HG03039 (cell line): ENCODE data around the gene TTC9.

ENCODE experiments used
- ATAC-seq: cut with Tn5 transposase; IDR thresholded peaks from one replicate; pipeline ENCODE4 v1.9.1; 2021; ENCODE audit warnings: mild to moderate bottlenecking, moderate library complexity; ENCODE audit not compliant: unreplicated experiment

TTC9 gene

DNA sequence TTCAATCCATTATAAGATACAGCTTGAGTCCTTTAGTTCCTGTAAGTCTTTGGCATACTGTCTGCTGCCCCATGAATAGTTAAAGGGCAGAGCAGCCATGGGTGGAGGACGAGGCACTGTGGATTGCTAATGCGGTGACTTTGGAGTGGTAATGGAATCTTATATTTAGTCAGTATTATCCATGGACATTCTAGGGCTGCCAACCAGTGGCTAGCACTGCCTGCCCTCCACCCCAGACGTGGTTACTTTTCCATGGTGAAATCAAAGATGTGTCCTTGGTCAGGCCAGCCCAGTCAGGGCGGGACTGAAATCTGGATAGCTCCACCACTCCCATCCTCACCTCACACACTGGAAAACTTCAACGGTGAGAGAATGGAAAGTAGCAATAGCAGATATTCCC lies 2.3 kb downstream of the TTC9 start:
- no peak for ATAC-seq

DNA sequence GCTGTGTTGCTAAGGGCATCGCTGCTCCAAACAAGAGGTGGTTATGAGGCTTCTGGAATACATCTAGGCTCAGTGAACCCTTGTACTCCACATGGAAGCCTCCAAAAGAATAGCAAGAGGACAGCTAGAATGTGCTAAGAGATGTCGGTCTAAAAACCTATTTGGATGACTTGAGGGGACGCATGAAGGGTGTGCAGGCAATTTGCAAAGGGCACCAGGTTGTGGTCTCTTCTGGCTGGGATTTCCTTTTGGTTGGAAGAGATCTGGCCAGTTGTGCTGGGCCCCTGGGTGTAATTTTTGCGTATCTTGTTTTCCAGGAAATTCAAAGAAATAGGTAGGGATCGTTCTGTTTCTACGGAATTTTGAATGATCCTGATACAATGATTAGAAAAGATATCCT lies 4.2 kb downstream of the TTC9 start:
- no peak for ATAC-seq

DNA sequence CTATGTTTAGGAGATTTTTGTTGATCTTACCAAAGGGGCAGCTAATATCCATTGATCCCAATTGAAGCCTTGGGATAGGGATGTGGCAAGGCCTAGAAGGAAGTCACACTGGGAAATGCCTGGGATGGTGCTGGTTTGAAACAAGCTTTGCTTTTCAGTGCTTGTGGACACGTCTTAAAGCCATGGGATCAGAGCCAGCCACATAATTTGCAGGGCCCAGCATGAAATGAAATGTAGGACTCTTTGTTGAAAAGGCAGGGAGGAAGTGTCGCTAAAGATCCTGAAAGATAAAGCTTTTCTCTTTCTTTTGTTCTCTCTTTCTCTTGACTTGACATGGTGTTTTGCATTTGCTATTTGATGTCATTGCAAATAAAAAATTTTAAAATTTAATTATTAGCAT lies 5.0 kb downstream of the TTC9 start:
- ATAC-seq, result no peak

DNA sequence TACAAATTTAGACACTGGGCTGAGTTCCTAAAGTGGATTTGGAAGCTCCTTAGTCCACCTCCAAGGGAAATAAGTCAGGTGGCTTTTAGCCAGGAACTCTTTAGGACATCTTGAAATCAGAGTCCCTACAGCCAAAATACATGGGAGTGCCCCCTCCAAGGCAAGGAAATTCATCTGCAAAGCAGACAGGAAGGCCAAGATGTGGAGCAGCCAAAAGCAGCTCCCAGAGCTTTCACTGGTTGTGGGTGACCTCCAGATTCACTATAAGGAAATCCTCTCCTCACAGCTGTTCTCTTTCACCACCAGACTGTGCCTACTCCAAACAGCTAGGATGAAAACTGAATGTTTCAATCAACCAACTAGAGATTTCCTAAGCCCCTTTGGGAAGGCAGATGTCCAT lies 6.6 kb downstream of the TTC9 start:
- ATAC-seq, result no peak

DNA sequence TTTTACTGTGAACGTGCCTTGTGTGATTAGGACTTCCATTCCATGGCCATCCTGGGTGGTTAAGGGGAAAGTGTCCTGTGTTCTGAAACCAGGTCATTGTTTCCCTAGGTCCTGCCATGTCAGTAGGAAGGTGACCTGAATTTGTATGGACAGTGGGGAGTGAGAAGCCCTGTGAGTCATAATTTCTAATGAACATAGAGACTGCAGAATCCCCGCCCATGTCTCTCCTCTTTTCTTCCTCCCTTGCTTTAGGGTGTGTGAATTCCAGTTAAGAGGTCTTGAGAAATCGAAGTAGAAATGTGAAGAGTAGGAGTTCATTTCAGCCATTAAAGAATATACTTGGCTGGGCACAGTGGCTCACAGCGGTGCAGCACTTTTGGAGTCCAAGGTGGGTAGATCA lies 8.1 kb downstream of the TTC9 start:
- ATAC-seq, result no peak

DNA sequence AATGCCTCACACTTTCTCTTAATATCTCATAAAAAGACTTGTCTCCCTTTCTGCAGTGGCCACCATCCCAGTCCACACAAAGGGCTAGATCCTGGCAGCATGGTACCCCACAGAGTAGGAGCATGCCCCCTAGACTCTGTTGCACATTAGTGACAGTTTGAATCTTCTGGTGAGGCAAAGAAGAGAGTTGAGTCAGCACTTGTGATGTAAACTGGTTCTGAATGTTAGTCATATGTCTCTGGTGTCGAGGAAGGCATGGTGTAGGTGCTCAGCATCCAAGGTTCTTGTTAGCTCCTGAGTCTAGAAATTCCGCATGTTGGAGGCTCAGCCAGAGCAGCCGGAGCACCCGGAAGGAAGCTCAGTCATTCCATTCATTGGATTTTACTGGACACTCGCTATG lies 9.8 kb downstream of the TTC9 start:
- ATAC-seq, result no peak

DNA sequence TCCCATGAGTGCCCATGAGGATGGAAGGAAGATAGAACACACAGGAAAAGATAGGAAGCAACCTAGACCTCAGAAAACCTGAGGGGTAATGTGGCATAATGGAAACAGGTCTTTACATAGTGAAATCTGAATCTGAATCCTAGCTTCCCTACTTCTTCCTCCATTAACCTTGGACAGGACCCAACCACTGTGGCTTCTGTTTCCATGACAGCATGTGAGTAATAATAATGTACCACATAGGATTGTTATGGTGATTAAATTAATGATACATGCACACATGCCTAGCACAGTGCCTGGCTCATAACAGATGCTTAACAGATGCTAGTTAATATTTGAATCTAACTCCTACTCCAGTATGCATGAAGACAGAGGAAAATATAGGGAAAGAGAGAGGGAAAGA lies 11.2 kb downstream of the TTC9 start:
- no peak for ATAC-seq

DNA sequence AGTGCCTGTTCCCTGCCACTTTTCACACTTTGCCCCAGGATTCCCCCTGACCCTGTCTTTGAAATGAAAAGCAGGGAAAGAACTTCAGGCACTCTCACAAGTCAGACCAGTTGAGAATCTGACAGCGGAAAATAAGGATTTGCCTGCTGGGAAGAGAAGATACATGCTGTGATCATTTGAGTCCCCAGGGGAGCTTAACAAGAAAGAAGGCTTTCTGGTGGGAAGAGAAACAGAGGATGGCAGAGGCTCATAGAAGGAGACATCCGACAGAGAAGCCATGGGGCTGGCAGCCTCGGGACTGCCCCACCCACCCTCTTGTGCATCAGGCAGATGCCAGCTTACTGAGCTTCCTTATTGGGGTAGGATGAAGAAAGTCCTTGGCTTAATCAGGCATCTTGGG lies 11.9 kb downstream of the TTC9 start:
- no peak for ATAC-seq

DNA sequence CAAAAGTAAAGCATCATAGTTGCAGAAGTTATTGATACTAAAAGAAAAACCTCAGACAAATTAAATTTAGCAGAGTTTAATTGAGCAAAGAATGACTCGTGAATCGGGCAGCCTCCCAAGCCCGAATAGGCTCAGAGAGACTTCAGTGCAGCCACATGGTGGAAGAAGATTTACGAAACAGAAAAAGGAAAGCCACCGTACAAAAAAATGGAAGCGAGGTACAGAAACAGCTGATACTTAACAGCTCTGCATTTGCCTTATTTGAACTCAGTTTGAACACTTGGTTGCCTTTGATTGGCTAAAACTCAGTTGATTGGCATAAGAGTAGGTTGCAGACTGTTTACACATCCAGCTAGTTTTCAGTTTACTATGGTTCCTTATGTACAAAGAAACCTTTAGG lies 12.9 kb downstream of the TTC9 start:
- ATAC-seq, result peak; percentile 35

DNA sequence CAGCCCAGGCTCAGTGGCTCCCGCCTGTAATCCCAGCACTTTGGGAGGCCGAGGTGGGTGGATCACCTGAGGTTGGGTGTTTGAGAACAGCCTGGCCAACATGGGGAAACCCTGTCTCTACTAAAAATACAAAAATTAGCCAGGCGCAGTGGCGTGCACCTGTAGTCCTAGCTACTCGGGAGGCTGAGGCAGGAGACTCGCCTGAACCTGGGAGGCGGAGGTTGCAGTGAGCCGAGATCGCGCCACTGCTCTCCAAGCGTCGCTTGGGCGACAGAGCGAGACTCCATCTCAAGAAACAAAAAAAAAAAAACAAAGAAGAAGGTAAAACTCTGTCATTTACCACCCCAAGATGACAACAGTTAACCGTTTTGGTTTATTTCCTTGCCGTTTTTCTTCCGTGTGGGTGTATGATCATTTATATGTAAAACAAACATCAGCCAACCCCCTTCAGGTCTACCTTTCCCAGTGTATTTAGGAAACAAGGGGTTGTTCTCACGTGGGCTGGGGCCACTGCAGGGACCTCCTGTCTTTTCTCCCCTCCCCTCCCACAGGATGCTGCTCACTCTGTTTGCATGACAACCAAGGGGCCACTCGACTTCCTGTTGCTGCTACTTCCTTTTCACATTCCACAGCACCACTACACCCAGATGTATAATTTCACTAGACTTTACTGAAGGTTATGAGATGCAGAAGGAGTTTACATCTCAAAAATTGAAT lies 13.6 kb downstream of the TTC9 start:
- peak; percentile 50 for ATAC-seq

DNA sequence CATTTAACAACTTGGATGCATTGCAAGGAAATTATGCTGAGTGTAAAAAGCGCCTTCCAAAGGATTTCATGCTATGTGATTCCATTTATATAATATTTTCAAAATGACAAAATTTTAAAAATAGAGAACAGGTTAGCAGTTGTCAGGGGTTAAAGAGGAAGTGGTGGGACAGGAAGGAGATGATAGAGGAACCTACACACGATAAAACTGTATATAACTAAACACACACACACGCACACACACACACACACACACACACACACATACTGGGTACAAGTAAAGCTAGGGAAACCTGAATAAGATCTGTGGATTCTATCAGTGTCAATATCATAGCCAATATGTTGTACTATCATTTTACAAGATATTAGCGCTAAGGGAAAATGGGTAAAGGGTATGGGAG lies 17.2 kb downstream of the TTC9 start:
- ATAC-seq, result no peak

DNA sequence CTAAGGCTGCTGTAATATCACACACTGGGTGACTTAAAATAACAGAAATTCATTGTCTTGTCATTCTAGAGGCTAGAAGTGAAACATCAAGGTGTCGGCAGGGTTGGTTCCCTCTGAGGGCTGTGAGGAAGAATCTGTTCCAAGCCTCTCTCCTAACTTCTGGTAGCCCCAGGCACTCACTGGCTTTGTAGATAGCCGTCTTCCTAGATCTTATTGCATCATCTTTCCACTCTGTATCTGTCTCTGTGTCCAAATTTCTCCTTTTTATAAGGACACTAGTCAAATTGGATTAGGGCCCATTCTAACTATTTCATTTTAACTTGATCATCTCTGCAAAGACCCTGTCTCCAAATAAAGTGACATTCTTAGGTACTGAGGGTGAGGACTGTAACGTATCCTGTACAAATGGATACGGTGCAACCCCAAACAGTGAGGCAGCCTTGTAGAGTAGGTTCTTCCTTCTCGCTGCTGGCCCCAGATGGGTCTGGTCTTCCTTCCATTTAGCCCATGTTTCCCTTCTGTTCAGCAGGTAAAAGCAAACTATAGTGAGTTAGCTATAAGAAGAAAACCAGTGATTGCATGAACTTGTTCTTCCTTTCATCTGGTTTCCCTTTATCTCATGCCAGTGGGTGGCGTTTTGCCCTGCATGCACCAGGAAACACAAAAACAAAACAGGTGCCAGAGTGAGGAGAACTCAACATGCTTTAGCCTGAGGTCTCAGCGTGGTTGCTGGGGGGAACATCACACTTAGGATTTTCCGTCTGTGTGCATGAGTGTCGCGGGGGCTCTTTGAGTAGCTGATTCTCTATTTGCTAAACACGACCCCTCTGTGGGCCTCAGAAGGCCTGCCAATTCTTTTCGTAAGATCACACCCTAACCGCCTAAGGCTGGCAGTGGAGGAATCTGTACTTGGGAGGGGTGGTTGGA lies 19.5 kb downstream of the TTC9 start:
- no peak for ATAC-seq

DNA sequence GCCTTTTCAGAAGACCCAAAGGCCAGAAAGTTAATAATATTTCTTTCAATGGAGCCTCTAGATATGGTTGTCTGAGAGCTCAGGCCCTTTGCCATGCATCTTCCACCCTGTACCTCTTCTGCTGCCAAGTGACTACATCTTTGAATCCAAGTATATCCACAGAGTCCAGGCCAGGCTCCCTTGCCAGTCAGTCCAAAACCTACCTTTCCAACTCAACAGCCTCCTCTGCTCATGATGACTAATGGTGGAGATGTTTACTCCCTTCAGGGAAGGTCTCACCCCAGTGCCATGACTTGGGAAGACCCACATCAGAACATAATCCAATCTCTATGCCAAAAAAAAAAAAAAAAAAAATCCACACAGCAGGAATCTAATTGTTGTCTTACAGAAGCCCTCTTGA lies 20.4 kb downstream of the TTC9 start:
- ATAC-seq, result no peak

DNA sequence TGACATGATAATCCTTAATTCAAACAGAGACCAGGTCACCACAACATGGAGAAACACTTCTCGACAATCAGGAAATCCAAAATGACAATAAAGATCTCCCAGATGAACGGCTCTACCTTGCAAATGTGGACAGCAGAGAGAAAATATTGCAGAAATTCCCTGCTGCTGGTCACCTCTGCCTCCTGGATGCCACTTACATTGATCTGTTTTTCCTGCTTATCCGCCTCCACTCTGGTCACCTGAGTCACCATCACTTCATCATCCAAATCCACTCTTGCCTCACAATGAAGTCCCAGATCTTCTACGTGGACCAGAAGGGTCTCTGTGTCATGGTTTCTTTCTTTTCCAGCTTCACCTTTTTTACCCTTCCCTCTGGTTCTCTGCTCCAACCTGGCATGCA lies 21.1 kb downstream of the TTC9 start:
- ATAC-seq, result no peak

DNA sequence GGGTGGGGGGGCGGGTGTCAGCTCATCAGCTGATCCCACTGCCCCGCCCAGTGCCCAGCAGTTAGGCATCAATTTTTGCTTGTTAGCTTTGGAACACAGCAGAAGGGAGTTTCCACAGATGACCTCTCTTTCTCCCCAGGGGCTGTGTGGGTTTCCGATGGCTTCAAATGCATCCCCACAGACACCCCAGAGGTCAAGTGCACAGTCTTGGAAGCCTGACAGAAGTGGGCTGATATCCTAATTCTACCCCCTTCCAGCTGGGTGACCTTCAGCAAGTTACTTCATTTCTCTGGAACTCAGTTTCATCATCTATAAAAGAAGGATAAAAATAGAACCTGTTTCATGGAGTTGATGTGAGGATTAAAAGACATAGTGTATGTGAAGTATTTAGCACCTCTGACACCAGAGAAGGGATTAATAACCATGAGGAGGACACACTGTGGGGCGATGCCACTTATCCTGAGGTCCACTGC lies 22.0 kb downstream of the TTC9 start:
- no peak for ATAC-seq

DNA sequence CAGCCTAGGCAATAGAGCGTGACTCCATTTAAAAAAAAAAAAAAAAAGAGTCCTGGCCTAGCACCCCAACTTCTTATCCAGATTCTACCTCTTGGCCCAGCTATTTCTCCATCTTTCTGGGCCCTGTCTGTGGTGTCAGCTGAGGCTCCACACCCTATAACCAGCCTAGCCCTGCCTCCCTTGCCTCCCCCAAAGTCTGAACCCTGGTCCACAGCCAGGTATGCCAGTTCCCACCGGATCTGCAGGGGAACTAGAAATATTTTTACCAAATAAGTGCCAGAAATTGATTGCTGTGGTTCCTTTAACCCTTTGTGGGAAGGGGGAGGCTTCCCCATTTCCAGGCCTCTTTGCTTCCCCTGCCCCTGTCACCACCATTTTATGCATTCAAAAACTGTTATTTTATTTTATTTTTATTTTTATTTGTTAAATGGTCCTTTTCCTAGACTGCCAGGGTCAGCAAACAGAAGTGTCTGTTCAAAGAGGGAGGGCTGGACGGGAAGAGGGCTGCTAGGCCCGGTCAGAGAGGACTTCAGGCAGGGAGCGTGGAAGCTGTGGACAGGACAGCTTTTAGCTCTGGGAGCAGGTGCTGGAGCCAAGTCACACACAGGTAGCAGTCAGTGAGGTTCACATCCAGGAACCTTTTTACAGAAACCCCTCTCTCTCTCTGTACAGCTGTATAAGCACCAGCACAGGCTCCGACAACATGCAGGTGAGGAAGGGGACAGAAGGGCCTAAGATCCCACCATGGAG lies 23.2 kb downstream of the TTC9 start:
- peak; percentile 4 for ATAC-seq

DNA sequence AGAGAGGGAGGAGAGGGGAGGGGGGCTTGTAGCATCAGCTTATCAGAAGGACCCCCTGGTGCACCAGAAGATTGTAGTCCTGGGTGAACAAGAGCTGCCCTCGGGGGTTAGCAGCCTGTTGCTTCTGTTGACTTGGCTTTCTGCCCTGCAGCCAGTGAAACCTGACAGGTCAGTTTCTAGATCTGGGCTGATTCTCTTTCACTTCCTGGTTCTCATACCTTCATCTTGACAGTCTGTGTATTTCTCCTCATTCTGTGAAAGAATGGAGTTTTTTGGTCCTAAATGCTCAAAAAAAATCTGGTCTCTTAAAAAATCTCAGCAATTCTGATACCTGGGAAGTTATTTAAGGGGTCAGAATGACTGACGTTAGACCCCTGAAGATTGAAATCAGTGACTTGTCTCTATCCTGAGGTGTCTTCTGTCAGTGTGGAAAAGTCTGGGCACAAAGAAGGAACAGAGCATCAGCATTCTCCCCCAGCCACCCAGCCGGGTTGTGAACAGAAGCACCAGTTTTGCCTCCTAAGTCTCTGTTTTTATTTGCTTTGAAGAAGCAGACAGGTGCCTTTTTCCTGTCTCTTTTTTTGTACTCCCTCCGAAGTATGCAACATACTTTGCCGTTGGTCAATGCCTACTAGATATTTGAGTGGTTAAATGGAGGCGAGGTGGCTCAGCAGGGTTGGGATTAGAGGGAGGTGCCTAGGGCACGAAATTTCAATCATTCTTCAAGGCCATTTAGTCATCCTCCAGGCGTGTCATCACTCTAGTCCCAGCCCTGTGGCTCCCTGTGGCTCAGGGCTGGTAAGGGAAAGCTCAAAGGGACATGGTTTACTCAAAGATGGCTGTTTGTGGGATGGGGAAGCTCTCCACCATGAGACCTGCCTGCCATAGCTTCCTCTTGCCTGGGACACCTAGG lies 24.0 kb downstream of the TTC9 start:
- peak; percentile 38 for ATAC-seq

DNA sequence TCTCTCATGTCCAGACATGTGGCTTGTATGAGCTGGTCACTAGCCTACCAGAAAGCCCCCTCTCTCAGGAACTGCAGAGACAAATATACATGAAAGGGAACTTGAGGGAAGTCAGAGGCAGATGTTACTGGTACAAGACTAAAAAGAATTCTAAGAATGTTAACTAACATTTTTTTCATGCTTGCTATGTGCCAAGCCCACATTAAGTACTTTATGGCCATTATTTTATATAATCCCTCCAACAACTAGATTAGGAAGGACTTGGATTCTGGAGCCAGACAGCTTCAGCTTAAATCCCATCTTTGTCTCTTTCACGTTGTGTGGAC lies 24.6 kb downstream of the TTC9 start:
- ATAC-seq, result no peak

DNA sequence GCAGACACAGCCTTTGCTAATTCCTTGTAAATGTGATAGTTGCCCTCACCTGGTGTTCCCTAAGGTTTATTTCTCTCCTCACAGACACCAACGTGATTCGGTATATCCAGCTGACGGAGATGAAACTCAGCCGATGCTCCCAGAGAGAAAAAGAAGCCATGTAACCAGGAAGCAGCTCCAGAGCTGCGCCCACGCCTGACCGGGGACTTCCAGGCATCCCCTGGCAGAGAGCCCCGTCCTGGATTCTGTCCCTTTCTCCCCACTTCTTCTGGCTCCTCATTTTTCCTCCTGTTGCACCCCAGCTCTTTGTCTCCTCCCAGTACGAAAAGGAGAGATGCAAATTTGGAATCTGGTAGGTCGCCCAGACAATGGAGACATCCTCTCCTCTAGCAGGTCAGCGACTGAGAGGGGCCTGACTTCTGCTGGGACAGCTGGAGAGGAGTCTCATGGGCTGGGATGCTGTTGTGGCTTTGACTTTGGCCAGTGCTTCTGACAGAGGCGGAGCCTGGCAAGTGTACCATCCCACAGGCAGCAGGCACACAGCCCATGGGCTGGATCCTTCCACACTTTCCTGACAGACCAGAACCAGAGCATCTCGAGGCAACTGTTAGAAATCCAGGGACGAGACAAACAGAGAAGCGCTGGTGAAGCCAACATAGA lies 29.4 kb downstream of the TTC9 start:
- ATAC-seq, result no peak
